Esophagus muscularis mucosa (tissue), 4 donors: Measurements from ENCODE around the gene MAN1B1. TPM values are rescaled to one million over a fixed set of nuclear protein-coding genes. Genes with fewer than 3 reads are reported as not detected.

Experiments used
- DNase-seq: peaks from one replicate; pipeline ENCODE4 v3.0.0-alpha.2; 2017; ENCODE audit errors: extremely low spot score
- H3K27ac ChIP-seq, 4 donors: fragments of 200-600 bp; sonication (generic); replicated peaks in 1 of 4; 1 replicate in 3 of 4; 2 replicates in 1 of 4; pipeline ENCODE4 v1.5.1; 2016 to 2019; ENCODE audit warnings: mild to moderate bottlenecking in 1 of 4
- H3K27me3 ChIP-seq, 4 donors: fragments of 200-600 bp; sonication (generic); one replicate each; pipeline versions ENCODE4 v1.5.1 to v1.6.0; 2016 to 2019
- H3K36me3 ChIP-seq, 4 donors: fragments of 200-600 bp; sonication (generic); one replicate each; pipeline ENCODE4 v1.5.1; 2016 to 2019
- H3K4me1 ChIP-seq, 4 donors: fragments of 200-600 bp; sonication (generic); one replicate each; pipeline ENCODE4 v1.5.1; 2016 to 2019
- H3K4me3 ChIP-seq, 4 donors: fragments of 200-600 bp; sonication (generic); 1 replicate in 2 of 4; 2 replicates in 2 of 4; pipeline ENCODE4 v1.5.1; 2016 to 2019; ENCODE audit warnings: mild to moderate bottlenecking in 4 of 4, moderate library complexity in 1 of 4
- H3K9me3 ChIP-seq, 4 donors: fragments of 200-600 bp; sonication (generic); 1 replicate in 3 of 4; 2 replicates in 1 of 4; pipeline ENCODE4 v1.5.1; 2016 to 2019
- CTCF ChIP-seq, 3 experiments: fragments of 200-600 bp in 2 of 3; fragments of 450-650 bp in 1 of 3; sonication (generic) in 2 of 3; IDR thresholded peaks; one replicate each; pipeline ENCODE4 v1.5.1; 2017 to 2019; ENCODE audit warnings: antibody characterized with exemption in 3 of 3, mild to moderate bottlenecking in 2 of 3, moderate library complexity in 1 of 3
- EP300 ChIP-seq: sonication (generic); formaldehyde crosslinking; IDR thresholded peaks from one replicate; pipeline ENCODE4 v1.6.1; 2017; ENCODE audit warnings: antibody characterized with exemption
- POLR2A ChIP-seq: fragments of 450-650 bp; IDR thresholded peaks from one replicate; pipeline ENCODE4 v1.6.1; 2017; ENCODE audit warnings: antibody characterized with exemption, moderate library complexity, mild to moderate bottlenecking, low read depth
- POLR2AphosphoS5 ChIP-seq, 2 donors: sonication (generic); formaldehyde crosslinking; IDR thresholded peaks; one replicate each; pipeline ENCODE4 v1.6.1; 2017; ENCODE audit warnings: antibody characterized with exemption in 2 of 2
- WGBS: methylation state at CpG from one replicate; pipeline ENCODE4 v1.1.5; 2018; 5-methylcytosine and 5-hydroxymethylcytosine counted together
- intact Hi-C: fragments of 100-400 bp; cut with DNase I; formaldehyde crosslinking; loops from one replicate; pipeline ENCODE4 v1.15.1; 2023
- total RNA-seq, 4 donors: library from RNA; depleted of rRNA; stranded (reverse); fragments of >200 nt; gene quantifications; one replicate each; pipeline versions ENCODE4 v1.1.0 to v1.2.1, GENCODE V29; 2016

MAN1B1 gene
- total RNA-seq, 4 donors from 2014 or later = 22.4 to 36.6 (median 27.0) TPM

- TF ChIP-seq CTCF (IDR thresholded peaks at IDR 0.05) (no peak), EP300 (no peak), POLR2A (no peak), POLR2AphosphoS5 (IDR thresholded peaks at IDR 0.05) (no peak)
- intact Hi-C loops = no loop called here
- DNase-seq = no peak
- no peak overlapping the region for H3K27ac ChIP-seq
- no peaks in the 10 kb centered on the region for H3K36me3 ChIP-seq
- no peaks in the 10 kb centered on the region for H3K4me1 ChIP-seq
- WGBS = 24% methylated on average over 32 of the region's 34 CpGs
- no peak overlapping the region for H3K4me3 ChIP-seq
- H3K9me3 ChIP-seq = no peaks in the 10 kb centered on the region
- H3K27me3 ChIP-seq = peaks cover 0 to 74% (median 10%) of the 10 kb centered on the region in 4 donors
Observed at GRCh38 chr9:137150617-137151457, 64.1 kb downstream of the MAN1B1 start.

- Histone ChIP-seq H3K27me3 (peaks cover 0 to 74% (median 24%) of the 10 kb centered on the region in 4 donors), H3K27ac (no peak overlapping the region), H3K36me3 (no peaks in the 10 kb centered on the region), H3K4me3 (no peak overlapping the region), H3K9me3 (no peaks in the 10 kb centered on the region), H3K4me1 (peaks cover 6 to 15% (median 9%) of the 10 kb centered on the region in 4 donors)
- TF ChIP-seq CTCF (IDR thresholded peaks at IDR 0.05) = no peak
- no peak for TF ChIP-seq POLR2AphosphoS5 (IDR thresholded peaks at IDR 0.05)
- intact Hi-C loops = no loop called here
- 95% methylated on average over 7 of the region's 7 CpGs for WGBS
- no peak for DNase-seq
Observed at GRCh38 chr9:137152844-137153405, 66.1 kb downstream of the MAN1B1 start.

GRCh38 chr9:137156567-137157375 lies 70.0 kb downstream of the MAN1B1 start:
- no peak for DNase-seq
- H3K27ac ChIP-seq = no peak overlapping the region
- intact Hi-C loops = no loop called here
- H3K27me3 ChIP-seq = peaks cover 0 to 76% (median 57%) of the 10 kb centered on the region in 4 donors
- TF ChIP-seq EP300 = no peak
- TF ChIP-seq POLR2AphosphoS5 (IDR thresholded peaks at IDR 0.05) = no peak
- no peak for TF ChIP-seq POLR2A
- TF ChIP-seq CTCF (IDR thresholded peaks at IDR 0.05) = no peak
- peaks cover 6 to 25% (median 17%) of the 10 kb centered on the region in 4 donors for H3K4me1 ChIP-seq
- peak overlapping the region; percentile 16 to 33 (median 28) for H3K4me3 ChIP-seq
- H3K9me3 ChIP-seq = no peaks in the 10 kb centered on the region
- no peaks in the 10 kb centered on the region for H3K36me3 ChIP-seq
- 5% methylated on average over 12 of the region's 65 CpGs for WGBS

- Histone ChIP-seq H3K4me3 (no peak overlapping the region), H3K4me1 (peaks cover 14 to 35% (median 27%) of the 10 kb centered on the region in 4 donors), H3K27ac (no peak overlapping the region), H3K36me3 (no peaks in the 10 kb centered on the region), H3K9me3 (no peaks in the 10 kb centered on the region), H3K27me3 (peaks cover 0 to 87% (median 67%) of the 10 kb centered on the region in 4 donors)
- no peak for DNase-seq
- 61% methylated on average over 16 of the region's 19 CpGs for WGBS
- intact Hi-C loops = no loop called here
- no peak for TF ChIP-seq POLR2AphosphoS5 (IDR thresholded peaks at IDR 0.05)
- TF ChIP-seq EP300 = no peak
- no peak for TF ChIP-seq CTCF (IDR thresholded peaks at IDR 0.05)
- TF ChIP-seq POLR2A = no peak
Observed at GRCh38 chr9:137157618-137158415, 71.0 kb downstream of the MAN1B1 start.
